HPDE6-E6E7 (cell line): ENCODE data around the gene GOLGA6L1.
"Not testable (repeated sequence)": the region's sequence is repeated elsewhere in the genome, so short reads cannot be mapped to it uniquely, and the experiment has no call there.

Experiments used
- DNase-seq: peaks from one replicate; pipeline ENCODE4 v3.0.0; 2011; ENCODE audit warnings: missing footprints; ENCODE audit errors: extremely low spot score

GOLGA6L1 gene

GRCh38 chr15:23136722-23137121 is at the start of gene GOLGA6L1:
Gene GOLGA6L1, minus strand, starts transcription at chr15:23136822. Its CDS starts 91 bp downstream, at chr15:23136731.
- DNase-seq, result not testable (repeated sequence)

- DNase-seq, result not testable (repeated sequence)
Observed at GRCh38 chr15:23181201-23181600, 44.6 kb upstream of the GOLGA6L1 start.

GRCh38 chr15:23180547-23180927 is 43.9 kb upstream of the GOLGA6L1 start:
- not testable (repeated sequence) for DNase-seq

GRCh38 chr15:23179768-23180546 is 43.3 kb upstream of the GOLGA6L1 start:
- not testable (repeated sequence) for DNase-seq

GRCh38 chr15:23176683-23177082 is 40.1 kb upstream of the GOLGA6L1 start:
- DNase-seq, result not testable (repeated sequence)

- not testable (repeated sequence) for DNase-seq
Observed at GRCh38 chr15:23175606-23176005, 39.0 kb upstream of the GOLGA6L1 start.

- not testable (repeated sequence) for DNase-seq
Observed at GRCh38 chr15:23174609-23175140, 38.1 kb upstream of the GOLGA6L1 start.

- not testable (repeated sequence) for DNase-seq
Observed at GRCh38 chr15:23132787-23133186, 3.8 kb downstream of the GOLGA6L1 start.

GRCh38 chr15:23118208-23118607 is 18.4 kb downstream of the GOLGA6L1 start:
- DNase-seq, result no peak

GRCh38 chr15:23095796-23096195 is 40.8 kb downstream of the GOLGA6L1 start:
- no peak for DNase-seq

GRCh38 chr15:23083115-23083514 is 53.5 kb downstream of the GOLGA6L1 start:
- DNase-seq, result no peak

- DNase-seq, result not testable (repeated sequence)
Observed at GRCh38 chr15:23081996-23082737, 54.5 kb downstream of the GOLGA6L1 start.

GRCh38 chr15:23081271-23081670 is 55.4 kb downstream of the GOLGA6L1 start:
- no peak for DNase-seq

GRCh38 chr15:23079766-23080165 is 56.9 kb downstream of the GOLGA6L1 start:
- DNase-seq, result no peak
